A549 (cell line): Measurements from ENCODE around the gene OLIG2.

Experiments used
- BCL3 ChIP-seq: fragments of >200 bp; sonication (Bioruptor Twin); formaldehyde crosslinking; IDR thresholded peaks from 3 replicates; pipeline ENCODE4 v1.6.1; 2016
- CTCF ChIP-seq: fragments of >200 bp; sonication (Bioruptor Twin); formaldehyde crosslinking; IDR thresholded peaks from 3 replicates; pipeline ENCODE4 v1.5.1; 2016
- POLR2A ChIP-seq: IDR thresholded peaks from 2 replicates; pipeline ENCODE4 v1.6.1; 2012; ENCODE audit warnings: mild to moderate bottlenecking, low read length
- REST ChIP-seq: fragments of 200-600 bp; sonication (generic); IDR thresholded peaks from 2 replicates; pipeline ENCODE4 v1.6.1; 2016; ENCODE audit warnings: antibody characterized with exemption, mild to moderate bottlenecking, moderate library complexity
- SMC3 ChIP-seq: fragments of >200 bp; sonication (Bioruptor Twin); formaldehyde crosslinking; IDR thresholded peaks from 3 replicates; pipeline ENCODE4 v1.6.1; 2018; ENCODE audit warnings: inconsistent platforms
- ZC3H11A ChIP-seq: fragments of 450-650 bp; IDR thresholded peaks from 2 replicates; pipeline ENCODE4 v1.6.1; 2014; ENCODE audit warnings: antibody characterized with exemption, mild to moderate bottlenecking

- TF ChIP-seq ZC3H11A (no peak), SMC3 (no peak), CTCF (no peak), REST (no peak), BCL3 (no peak), POLR2A (no peak)
These were observed 7.6 kb downstream of the OLIG2 start for GRCh38 chr21:33033094-33033951.
